Endothelial cell (in vitro differentiated cells): ENCODE measurements around the gene ALDOA. TPM values are rescaled to one million over a fixed set of nuclear protein-coding genes. Genes with fewer than 3 reads are reported as not detected.
A peak's percentile ranks its signal among the peaks of the same experiment; 100 is the strongest.

Experiments used
- DNase-seq: peaks from one replicate; pipeline ENCODE4 v3.0.0; 2021; ENCODE audit warnings: low spot score
- H3K27ac Mint-ChIP-seq: one replicate; pipeline ENCODE4 v1.8.0; 2021; ENCODE audit warnings: mixed read lengths, inconsistent platforms; ENCODE audit not compliant: unreplicated experiment
- H3K27me3 Mint-ChIP-seq: one replicate; pipeline ENCODE4 v1.8.0; 2021; ENCODE audit warnings: mild to moderate bottlenecking, moderate library complexity, mixed read lengths, inconsistent platforms; ENCODE audit not compliant: unreplicated experiment
- H3K36me3 Mint-ChIP-seq: one replicate; pipeline ENCODE4 v1.8.0; 2021; ENCODE audit warnings: mild to moderate bottlenecking, low read depth, mixed read lengths, inconsistent platforms; ENCODE audit not compliant: unreplicated experiment
- H3K4me1 Mint-ChIP-seq: one replicate; pipeline ENCODE4 v1.8.0; 2021; ENCODE audit warnings: mild to moderate bottlenecking, mixed read lengths, inconsistent platforms; ENCODE audit not compliant: unreplicated experiment
- H3K4me3 Mint-ChIP-seq: one replicate; pipeline ENCODE4 v1.8.0; 2021; ENCODE audit warnings: mild to moderate bottlenecking, mixed read lengths, inconsistent platforms; ENCODE audit not compliant: unreplicated experiment
- H3K9me3 Mint-ChIP-seq: one replicate; pipeline ENCODE4 v1.8.0; 2021; ENCODE audit warnings: mixed read lengths, inconsistent platforms; ENCODE audit not compliant: unreplicated experiment
- CTCF ChIP-seq: fragments of 200-600 bp; sonication (generic); IDR thresholded peaks from one replicate; pipeline ENCODE4 v1.5.0; 2021; ENCODE audit warnings: antibody characterized with exemption; ENCODE audit not compliant: unreplicated experiment
- total RNA-seq: library from RNA; stranded (reverse); fragmentation: NEBNext Ultra II Directional; extraction: Animal tissue kit (Norgen Biotek cat#: 25700); gene quantifications from one replicate; pipeline ENCODE4 v1.2.1, GENCODE V29; 2021; ENCODE audit not compliant: unreplicated experiment

ALDOA gene
- total RNA-seq, 1 donor from 2014 or later, result 551 TPM

- Mint-ChIP-seq H3K4me1 (no peaks in the 10 kb centered on the region), H3K9me3 (no peaks in the 10 kb centered on the region), H3K27ac (no peak overlapping the region), H3K4me3 (no peak overlapping the region), H3K36me3 (peaks cover 5% of the 10 kb centered on the region), H3K27me3 (peaks cover 6% of the 10 kb centered on the region)
- no peak for DNase-seq
- peak; percentile 35 for TF ChIP-seq CTCF
These were observed 23.7 kb upstream of the ALDOA start for GRCh38 chr16:30041841-30042240.

GRCh38 chr16:30046178-30046577, 19.4 kb upstream of the ALDOA start:
- DNase-seq, result no peak
- Mint-ChIP-seq H3K36me3 (peaks cover 9% of the 10 kb centered on the region), H3K27ac (no peak overlapping the region), H3K4me3 (no peak overlapping the region), H3K4me1 (peaks cover 4% of the 10 kb centered on the region), H3K9me3 (no peaks in the 10 kb centered on the region), H3K27me3 (peaks cover 9% of the 10 kb centered on the region)
- TF ChIP-seq CTCF, result no peak

- Mint-ChIP-seq H3K27me3 (peaks cover 11% of the 10 kb centered on the region), H3K27ac (no peak overlapping the region), H3K4me1 (peaks cover 5% of the 10 kb centered on the region), H3K9me3 (no peaks in the 10 kb centered on the region), H3K36me3 (peaks cover 9% of the 10 kb centered on the region), H3K4me3 (no peak overlapping the region)
- no peak for TF ChIP-seq CTCF
- no peak for DNase-seq
These were observed 19.0 kb upstream of the ALDOA start for GRCh38 chr16:30046588-30046987.

GRCh38 chr16:30049871-30050270, 15.7 kb upstream of the ALDOA start:
- H3K4me1 Mint-ChIP-seq, result peaks cover 16% of the 10 kb centered on the region
- H3K4me3 Mint-ChIP-seq, result no peak overlapping the region
- no peak overlapping the region for H3K27ac Mint-ChIP-seq
- no peak for DNase-seq
- no peak for TF ChIP-seq CTCF
- no peaks in the 10 kb centered on the region for H3K9me3 Mint-ChIP-seq
- peaks cover 12% of the 10 kb centered on the region for H3K27me3 Mint-ChIP-seq
- peaks cover 9% of the 10 kb centered on the region for H3K36me3 Mint-ChIP-seq

- Mint-ChIP-seq H3K27me3 (peaks cover 12% of the 10 kb centered on the region), H3K9me3 (no peaks in the 10 kb centered on the region), H3K4me1 (peaks cover 21% of the 10 kb centered on the region), H3K27ac (peak overlapping the region; percentile 54), H3K36me3 (peaks cover 4% of the 10 kb centered on the region), H3K4me3 (peak overlapping the region; percentile 72)
- DNase-seq, result no peak
- no peak for TF ChIP-seq CTCF
These were observed 14.0 kb upstream of the ALDOA start for GRCh38 chr16:30051518-30051917.
